Endothelial cell of umbilical vein (primary cell): ENCODE results near the gene CLCN6. TPM values are rescaled to one million over a fixed set of nuclear protein-coding genes. Genes with fewer than 3 reads are reported as not detected.

ENCODE experiments used
- BruUV-seq: library from RNA; stranded (reverse); fragments of 400-500 nt; replicated peaks from 2 replicates; lab custom pipeline; 2021; lab: Mats Ljungman, UMichigan
- CTCF ChIA-PET: fragments of 300-600, 350-600 bp; sonication (Branson Sonifier 250); formaldehyde crosslinking; loops from one replicate; lab custom pipeline; 2021; ENCODE audit warnings: antibody characterized with exemption, inconsistent platforms; lab: Charles Lee
- POLR2A ChIA-PET: fragments of 300-600, 350-600 bp; sonication (Branson Sonifier 250); formaldehyde crosslinking; loops from one replicate; lab custom pipeline; 2021; ENCODE audit warnings: antibody characterized with exemption, inconsistent platforms; lab: Charles Lee
- DNase-seq: peaks from one replicate; pipeline ENCODE4 v3.0.0-alpha.2; 2011; ENCODE audit warnings: low read depth, low spot score
- FAIRE-seq: peaks from 2 replicates; lab custom pipeline; 2011; peaks lifted over from hg19 to GRCh38; lab: Jason Lieb, UNC
- H2AFZ ChIP-seq: 2 replicates; pipeline ENCODE4 v1.6.0; 2012; ENCODE audit warnings: low read depth, low read length, control low read depth, inconsistent platforms
- H3K27ac ChIP-seq: 2 replicates; pipeline ENCODE4 v1.5.1; 2011; ENCODE audit warnings: low read depth, mild to moderate bottlenecking, control low read depth, low read length, moderate library complexity; ENCODE audit not compliant: insufficient read depth
- H3K27me3 ChIP-seq, 2 experiments: 2 replicates each; pipeline versions ENCODE4 v1.6.0 to v1.6.1; 2011; ENCODE audit warnings: low read length in 2 of 2, mixed read lengths in 1 of 2; ENCODE audit not compliant: control insufficient read depth in 2 of 2, insufficient read depth in 2 of 2
- H3K36me3 ChIP-seq, 2 experiments: 2 replicates in 1 of 2; 3 replicates in 1 of 2; pipeline ENCODE4 v1.5.1; 2011; ENCODE audit warnings: low read length in 2 of 2, mild to moderate bottlenecking in 1 of 2, moderate library complexity in 1 of 2; ENCODE audit not compliant: control insufficient read depth in 2 of 2, insufficient read depth in 2 of 2; ENCODE audit errors: extremely low read depth in 1 of 2
- H3K4me1 ChIP-seq: 3 replicates; pipeline ENCODE4 v1.5.1; 2011; ENCODE audit warnings: mild to moderate bottlenecking, low read length; ENCODE audit not compliant: control insufficient read depth, insufficient read depth; ENCODE audit errors: extremely low read depth
- H3K4me2 ChIP-seq: 2 replicates; pipeline ENCODE4 v1.6.1; 2011; ENCODE audit warnings: low read length, control low read depth, mixed read lengths; ENCODE audit not compliant: insufficient read depth
- H3K4me3 ChIP-seq, 3 experiments: fragments of 200-600 bp in 1 of 3; sonication (generic), shearing (Covaris generic) in 1 of 3; replicated peaks in 1 of 3; 2 replicates each; pipeline ENCODE4 v1.5.1; 2011 to 2016; ENCODE audit warnings: control low read depth in 3 of 3, low read length in 3 of 3, mild to moderate bottlenecking in 2 of 3, inconsistent platforms in 1 of 3, low read depth in 1 of 3, moderate library complexity in 1 of 3; ENCODE audit not compliant: insufficient read depth in 1 of 3
- H3K79me2 ChIP-seq: 2 replicates; pipeline ENCODE4 v1.6.0; 2012; ENCODE audit warnings: low read length, inconsistent platforms; ENCODE audit not compliant: control insufficient read depth, insufficient read depth
- H3K9ac ChIP-seq: replicated peaks from 2 replicates; pipeline ENCODE3; 2011; ENCODE audit warnings: low read length, control low read depth; ENCODE audit not compliant: insufficient read depth; ENCODE audit errors: extremely low read depth
- H3K9me1 ChIP-seq: replicated peaks from 3 replicates; pipeline ENCODE4 v1.6.0; 2011; ENCODE audit warnings: mild to moderate bottlenecking, low read length; ENCODE audit not compliant: control insufficient read depth, insufficient read depth; ENCODE audit errors: extremely low read depth
- H3K9me3 ChIP-seq: replicated peaks from 2 replicates; pipeline ENCODE4 v1.5.1; 2012; ENCODE audit warnings: low read length, inconsistent platforms; ENCODE audit not compliant: control insufficient read depth, insufficient read depth
- H4K20me1 ChIP-seq: replicated peaks from 2 replicates; pipeline ENCODE3; 2011; ENCODE audit warnings: mild to moderate bottlenecking, low read length; ENCODE audit not compliant: control insufficient read depth, insufficient read depth; ENCODE audit errors: extremely low read depth
- CTCF ChIP-seq, 2 donors: IDR thresholded peaks; 1 replicate in 1 of 2; 2 replicates in 1 of 2; pipeline ENCODE4 v1.5.1; 2011; ENCODE audit warnings: low read length in 2 of 2, mild to moderate bottlenecking in 2 of 2, moderate library complexity in 2 of 2, control low read depth in 1 of 2, inconsistent platforms in 1 of 2, low read depth in 1 of 2; ENCODE audit not compliant: insufficient read depth in 1 of 2; ENCODE audit errors: extremely low read depth in 1 of 2
- EZH2 ChIP-seq: IDR thresholded peaks from 2 replicates; pipeline ENCODE4 v1.6.1; 2012; ENCODE audit warnings: borderline replicate concordance, low read depth, mild to moderate bottlenecking, moderate library complexity, low read length, inconsistent platforms; ENCODE audit not compliant: severe bottlenecking
- FOS ChIP-seq: IDR thresholded peaks from 2 replicates; pipeline ENCODE4 v1.6.1; 2011; ENCODE audit warnings: mild to moderate bottlenecking, low read length, moderate library complexity, borderline replicate concordance; ENCODE audit not compliant: insufficient read depth
- GATA2 ChIP-seq: IDR thresholded peaks from 2 replicates; pipeline ENCODE4 v1.7.0; 2011; ENCODE audit warnings: low read depth, mild to moderate bottlenecking, moderate library complexity, mixed read lengths, low read length; ENCODE audit not compliant: insufficient read length, insufficient read depth
- JUN ChIP-seq: IDR thresholded peaks from 2 replicates; pipeline ENCODE4 v1.6.1; 2011; ENCODE audit warnings: borderline replicate concordance, low read depth; ENCODE audit not compliant: insufficient read length, insufficient read depth
- MAX ChIP-seq: IDR thresholded peaks from 2 replicates; pipeline ENCODE4 v1.6.1; 2011; ENCODE audit not compliant: insufficient read depth, insufficient read length
- MYC ChIP-seq: IDR thresholded peaks from one replicate; pipeline ENCODE4 v1.6.1; 2011; ENCODE audit warnings: mild to moderate bottlenecking, low read depth, low read length
- POLR2A ChIP-seq: IDR thresholded peaks from 2 replicates; pipeline ENCODE4 v1.6.1; 2012; ENCODE audit warnings: low read depth, mild to moderate bottlenecking, control low read depth, low read length
- POLR2AphosphoS5 ChIP-seq: IDR thresholded peaks from 2 replicates; pipeline ENCODE4 v1.6.1; 2012; ENCODE audit warnings: low read depth, mild to moderate bottlenecking, control low read depth, low read length, moderate library complexity; ENCODE audit not compliant: insufficient read depth
- dilution Hi-C: fragments of 300-500 bp; cut with MboI; formaldehyde crosslinking; loops from one replicate; pipeline ENCODE4 v1.15.0; 2019; ENCODE audit warnings: low sequenced_read_pairs; ENCODE audit not compliant: extremely low pct_ligation_motif_present
- intact Hi-C: fragments of 100-400 bp; cut with micrococcal nuclease; formaldehyde crosslinking; loops from one replicate; pipeline ENCODE4 v1.10.0; 2022
- polyA plus RNA-seq, 4 experiments: library from polyadenylated mRNA; depleted of rRNA in 3 of 4; stranded (reverse) in 3 of 4; unstranded in 1 of 4; fragments of >200 nt; gene quantifications; 2 replicates each; pipeline versions ENCODE4 v1.2.1 to v1.2.3, GENCODE V29; 2011 to 2012; ENCODE audit warnings: missing spikeins in 1 of 4
- total RNA-seq: library from RNA; stranded (reverse); gene quantifications from 2 replicates; pipeline ENCODE4 v1.2.3, GENCODE V29; 2021

CLCN6 gene
- total and polyA plus RNA-seq, 2 donors (not counting 3 experiments of a cell fraction or from before 2014, with no cell fraction given): 20.4 to 41.2 TPM

- no peaks in the 10 kb centered on the region for H3K9me1 ChIP-seq
- no peaks in the 10 kb centered on the region for H3K9me3 ChIP-seq
- H3K27ac ChIP-seq: no peak overlapping the region
- H4K20me1 ChIP-seq: no peaks in the 10 kb centered on the region
- CTCF ChIA-PET: no interaction called here
- DNase-seq: no peak
- no TSS peak for BruUV-seq
- H3K79me2 ChIP-seq: no peaks in the 10 kb centered on the region
- H3K9ac ChIP-seq: no peak overlapping the region
- H3K4me3 ChIP-seq: no peak overlapping the region
- intact Hi-C loops (no loop called here), dilution Hi-C loops (no loop called here)
- no peak overlapping the region for H3K4me2 ChIP-seq
- POLR2A ChIA-PET: interaction anchor here (1.9 kb wide), 1 partner anchor 20 kb away, joined by 8 read pairs; no protein-coding TSS in a partner anchor
- H2AFZ ChIP-seq: no peak overlapping the region
- H3K4me1 ChIP-seq: no peaks in the 10 kb centered on the region
- no peak for FAIRE-seq
- no peaks in the 10 kb centered on the region for H3K36me3 ChIP-seq
- H3K27me3 ChIP-seq: no peaks in the 10 kb centered on the region
- TF ChIP-seq GATA2: no peak
- TF ChIP-seq JUN: no peak
- no peak for TF ChIP-seq MAX
- no peak for TF ChIP-seq FOS
- TF ChIP-seq POLR2A: no peak
These were observed 82.3 kb downstream of the CLCN6 start for GRCh38 chr1:11888206-11888876.

GRCh38 chr1:11888877-11889208 lies 82.9 kb downstream of the CLCN6 start:
- H3K9me3 ChIP-seq: no peaks in the 10 kb centered on the region
- POLR2A ChIA-PET: interaction anchor here (1.9 kb wide), 1 partner anchor 19 kb away, joined by 8 read pairs; no protein-coding TSS in a partner anchor
- no peaks in the 10 kb centered on the region for H3K9me1 ChIP-seq
- FAIRE-seq: no peak
- no peaks in the 10 kb centered on the region for H3K36me3 ChIP-seq
- no TSS peak for BruUV-seq
- H3K27me3 ChIP-seq: no peaks in the 10 kb centered on the region
- H3K4me3 ChIP-seq: no peak overlapping the region
- TF ChIP-seq CTCF (IDR thresholded peaks at IDR 0.05; ENCODE audit: extremely low read depth in 1 of 2, insufficient read depth in 1 of 2, low read depth in 1 of 2, low read length in 2 of 2): no peak
- no peak for TF ChIP-seq FOS
- TF ChIP-seq POLR2AphosphoS5: no peak
- TF ChIP-seq POLR2A: no peak
- TF ChIP-seq MYC: no peak
- no peak for TF ChIP-seq MAX
- TF ChIP-seq JUN: no peak
- no peak for TF ChIP-seq GATA2
- no peak for TF ChIP-seq EZH2
- DNase-seq: no peak
- no peak overlapping the region for H3K9ac ChIP-seq
- intact Hi-C loops (no loop called here), dilution Hi-C loops (no loop called here)
- CTCF ChIA-PET: no interaction called here
- H2AFZ ChIP-seq: no peak overlapping the region
- H3K27ac ChIP-seq: no peak overlapping the region
- no peak overlapping the region for H3K4me2 ChIP-seq
- no peaks in the 10 kb centered on the region for H3K79me2 ChIP-seq
- H3K4me1 ChIP-seq: no peaks in the 10 kb centered on the region
- H4K20me1 ChIP-seq: no peaks in the 10 kb centered on the region
